NOMO-1 (cell line): ENCODE results near the gene ITSN1.

Experiments used
- DNase-seq, 2 experiments: peaks; one replicate each; lab custom pipeline; 2025; ENCODE audit not compliant: unreplicated experiment in 2 of 2; lab: John Stamatoyannopoulos, UW

Gene ITSN1

GRCh38 chr21:33801424-33802405 lies 159.4 kb downstream of the ITSN1 start:
- DNase-seq, result no peak

- DNase-seq, result no peak
Observed at GRCh38 chr21:33802481-33802880, 160.2 kb downstream of the ITSN1 start.

DNA sequence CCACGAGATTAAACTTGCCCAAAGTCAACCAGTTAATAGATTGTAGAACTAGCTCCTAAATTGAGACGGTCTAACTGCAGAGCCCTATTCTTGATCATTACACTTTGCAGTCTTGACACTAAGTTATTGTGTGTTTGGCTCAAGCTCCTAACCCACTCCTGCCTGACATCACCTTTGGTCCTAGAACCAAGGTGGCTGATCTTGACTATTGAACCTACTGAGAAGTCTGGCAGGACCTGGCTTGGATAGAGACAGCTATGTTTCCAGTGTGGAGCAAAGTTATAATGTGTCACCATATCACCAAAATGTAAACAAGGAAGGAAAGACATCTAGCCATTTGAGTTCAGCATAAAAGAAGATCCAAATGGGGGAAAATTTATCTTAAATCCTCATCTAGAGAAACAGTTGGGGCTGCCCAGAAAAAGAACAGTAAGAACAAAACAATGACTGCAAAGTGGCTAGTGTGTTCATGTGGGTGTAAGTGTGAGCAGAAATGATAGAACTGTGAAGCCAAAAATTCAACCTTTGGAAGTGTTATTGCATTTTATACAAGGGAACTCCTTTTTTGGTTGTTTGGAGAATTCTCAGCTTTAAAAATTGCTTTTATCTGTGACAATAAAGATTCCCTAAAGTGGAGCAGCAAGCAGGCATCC lies 166.5 kb downstream of the ITSN1 start:
- DNase-seq, result no peak

DNA sequence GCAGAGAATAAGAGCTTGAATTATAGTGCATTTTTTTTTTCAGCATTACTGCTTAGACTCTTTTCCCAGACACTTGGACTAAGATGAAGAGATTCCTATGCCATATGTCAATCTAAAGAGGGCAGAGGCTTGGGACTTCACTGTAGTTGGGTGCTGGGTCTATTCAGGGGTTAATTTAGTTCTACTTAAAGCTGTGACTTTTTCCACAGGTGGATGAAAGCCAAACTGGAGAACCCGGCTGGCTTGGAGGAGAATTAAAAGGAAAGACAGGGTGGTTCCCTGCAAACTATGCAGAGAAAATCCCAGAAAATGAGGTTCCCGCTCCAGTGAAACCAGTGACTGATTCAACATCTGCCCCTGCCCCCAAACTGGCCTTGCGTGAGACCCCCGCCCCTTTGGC lies 168.5 kb downstream of the ITSN1 start:
- no peak for DNase-seq

- no peak for DNase-seq
Observed at GRCh38 chr21:33811167-33812010, 169.1 kb downstream of the ITSN1 start.

GRCh38 chr21:33813832-33814365 lies 171.6 kb downstream of the ITSN1 start:
- no peak for DNase-seq

GRCh38 chr21:33815143-33815707 lies 172.9 kb downstream of the ITSN1 start:
- no peak for DNase-seq

DNA sequence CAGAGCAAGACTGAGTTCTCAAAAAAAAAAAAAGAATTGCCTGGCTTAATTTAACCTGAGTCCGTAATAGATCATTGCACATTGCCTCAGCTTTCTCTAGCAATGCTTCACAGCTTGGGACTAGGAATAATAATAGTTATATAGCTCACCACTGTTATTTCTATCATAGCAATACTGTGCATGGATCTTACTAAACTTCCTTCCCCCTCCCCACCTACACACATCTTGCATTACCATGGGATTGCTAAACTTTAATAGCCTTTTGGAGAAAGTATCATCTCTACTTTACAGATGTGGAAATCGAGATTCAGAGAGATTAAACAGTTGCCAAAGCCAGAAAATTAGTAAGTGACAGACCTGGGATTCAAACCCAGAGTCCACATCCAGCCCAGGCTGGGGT lies 173.9 kb downstream of the ITSN1 start:
- DNase-seq, result no peak

DNA sequence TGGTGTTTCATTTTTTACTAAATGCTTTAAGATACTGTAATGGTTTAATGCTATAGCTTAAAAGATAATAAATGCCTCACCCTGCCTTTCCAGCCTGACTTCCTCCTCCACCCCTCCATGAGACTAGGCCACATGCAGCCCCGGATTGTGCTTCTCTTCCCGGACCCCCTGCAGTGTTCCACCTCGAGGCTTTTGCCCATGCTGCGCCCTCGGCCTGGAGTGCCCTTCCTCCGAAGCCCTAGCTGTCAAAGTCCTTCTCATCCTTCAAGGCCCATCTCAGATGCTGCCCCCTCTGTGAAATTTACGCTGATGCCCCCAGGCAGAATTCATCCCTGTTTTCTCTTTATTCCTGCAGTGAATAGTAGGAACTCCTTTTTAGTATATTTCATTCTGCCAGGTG lies 174.8 kb downstream of the ITSN1 start:
- no peak for DNase-seq

- DNase-seq, result no peak
Observed at GRCh38 chr21:33817663-33818451, 175.6 kb downstream of the ITSN1 start.

DNA sequence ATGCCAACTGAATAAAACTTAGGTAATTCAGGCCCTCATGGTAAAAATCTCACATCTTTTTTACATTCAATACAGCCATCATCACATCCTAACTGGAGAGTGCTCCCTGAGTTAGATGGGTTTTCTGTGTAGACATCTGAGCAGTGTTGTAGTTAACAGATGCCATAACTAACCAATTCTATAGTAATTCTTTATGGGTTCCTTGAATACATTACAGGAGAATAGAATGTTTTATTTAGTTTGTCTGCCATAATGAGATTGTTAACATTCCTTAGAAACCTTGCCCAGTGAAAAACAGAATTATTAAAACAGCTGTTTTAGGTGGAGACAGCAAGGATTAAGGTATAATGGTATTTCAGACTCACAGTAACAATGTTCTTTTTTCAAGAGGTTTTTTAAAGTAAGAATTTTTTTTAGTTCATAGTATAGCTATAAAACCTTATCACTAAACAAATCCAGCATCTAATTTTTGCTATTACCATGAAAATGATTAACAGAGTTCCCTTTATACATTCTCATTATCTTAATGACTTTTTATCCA lies 178.0 kb downstream of the ITSN1 start:
- no peak for DNase-seq

DNA sequence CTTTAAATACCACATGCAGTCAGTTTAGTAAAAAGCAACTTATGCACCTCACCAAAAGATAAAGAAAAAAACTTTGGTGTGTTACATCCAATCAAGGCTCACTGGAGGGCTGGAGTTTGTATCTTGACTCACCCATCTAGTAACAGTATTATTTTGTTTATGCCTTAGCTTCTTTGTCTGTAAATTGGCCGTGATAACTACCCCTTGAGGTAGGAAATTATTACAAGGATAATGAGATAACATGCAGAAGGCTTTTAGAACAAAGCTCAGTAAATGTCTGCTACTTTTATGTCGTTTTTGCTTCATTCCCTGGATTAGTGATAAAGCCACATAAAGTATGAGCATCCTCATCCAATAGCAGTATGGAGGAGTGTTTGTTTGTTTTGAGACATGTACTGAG lies 178.5 kb downstream of the ITSN1 start:
- no peak for DNase-seq

DNA sequence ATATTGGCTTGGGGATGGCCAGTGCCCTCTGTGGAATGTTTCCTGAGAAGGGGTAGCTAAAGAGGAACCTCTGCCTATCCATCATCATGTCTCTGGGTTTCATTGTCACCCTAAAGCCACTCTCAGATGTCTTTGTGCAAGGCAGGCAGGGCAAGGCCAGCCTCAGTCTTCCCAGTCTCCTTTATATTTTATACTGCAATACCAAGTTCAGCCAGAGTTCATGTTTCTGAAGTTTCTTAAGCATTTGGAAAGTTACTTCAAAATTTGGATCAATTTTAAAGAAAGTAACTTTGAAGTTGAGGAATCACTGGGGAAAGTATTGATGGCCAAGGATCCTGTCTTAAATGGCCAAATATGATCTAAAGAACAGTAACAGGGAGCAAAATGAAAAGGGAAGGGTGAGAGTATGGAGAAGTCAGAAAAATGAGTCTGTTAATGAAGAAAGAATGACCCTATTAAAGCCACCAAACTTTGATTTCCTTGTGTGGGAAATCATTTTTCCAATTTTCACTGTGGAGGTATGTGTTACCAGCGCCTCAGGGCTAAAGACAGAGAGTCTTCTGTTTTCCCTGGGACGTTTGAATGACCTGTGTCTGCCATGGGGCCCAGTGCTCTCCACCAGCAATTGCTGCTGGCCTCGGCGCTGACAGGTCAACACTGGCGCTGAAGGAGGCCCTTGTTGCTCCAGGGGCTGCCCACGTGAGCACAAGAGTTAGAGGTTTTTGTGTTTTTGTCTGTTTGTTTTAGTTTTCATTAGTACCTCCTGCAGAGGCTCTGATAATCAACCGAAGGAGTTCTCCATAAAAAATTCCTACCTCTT lies 179.4 kb downstream of the ITSN1 start:
- no peak for DNase-seq

- no peak for DNase-seq
Observed at GRCh38 chr21:33824156-33824941, 182.0 kb downstream of the ITSN1 start.

- DNase-seq, result no peak
Observed at GRCh38 chr21:33825419-33825818, 183.1 kb downstream of the ITSN1 start.

- DNase-seq, result no peak
Observed at GRCh38 chr21:33825915-33826314, 183.6 kb downstream of the ITSN1 start.

GRCh38 chr21:33828083-33828482 lies 185.8 kb downstream of the ITSN1 start:
- no peak for DNase-seq

- DNase-seq, result no peak
Observed at GRCh38 chr21:33828577-33828976, 186.3 kb downstream of the ITSN1 start.
